Lung (tissue), 16 donors: Measurements from ENCODE around the gene UBE2V1. TPM values are rescaled to one million over a fixed set of nuclear protein-coding genes. Genes with fewer than 3 reads are reported as not detected.
"Not testable (repeated sequence)": the region's sequence is repeated elsewhere in the genome, so short reads cannot be mapped to it uniquely, and the experiment has no call there.

Experiments used
- ATAC-seq: fragments of 200-7000 bp; cut with Tn5 transposase; one replicate; pipeline ENCODE4 v1.9.1; 2020; ENCODE audit warnings: moderate number of reproducible peaks; ENCODE audit not compliant: insufficient read depth, low FRiP score
- DNase-seq, 3 donors: peaks; one replicate each; pipeline ENCODE4 v3.0.0-alpha.2; 2013 to 2017
- H3K27ac ChIP-seq, 2 donors: one replicate each; pipeline ENCODE4 v1.5.1; 2013; ENCODE audit warnings: mild to moderate bottlenecking in 2 of 2, moderate library complexity in 2 of 2, control low read depth in 1 of 2, inconsistent platforms in 1 of 2, low read depth in 1 of 2, low read length in 1 of 2
- H3K27me3 ChIP-seq, 3 donors: one replicate each; pipeline ENCODE4 v1.5.1; 2013; ENCODE audit warnings: low read length in 2 of 3; ENCODE audit not compliant: control insufficient read depth in 3 of 3, insufficient read depth in 3 of 3
- H3K36me3 ChIP-seq, 4 donors: one replicate each; pipeline ENCODE4 v1.5.1; 2013; ENCODE audit warnings: low read length in 4 of 4, mild to moderate bottlenecking in 1 of 4, moderate library complexity in 1 of 4; ENCODE audit not compliant: control insufficient read depth in 4 of 4, insufficient read depth in 4 of 4
- H3K4me1 ChIP-seq, 5 donors: one replicate each; pipeline ENCODE4 v1.5.1; 2013; ENCODE audit warnings: low read length in 5 of 5, mild to moderate bottlenecking in 2 of 5, moderate library complexity in 1 of 5; ENCODE audit not compliant: control insufficient read depth in 5 of 5, insufficient read depth in 5 of 5
- H3K4me3 ChIP-seq: one replicate; pipeline ENCODE4 v1.5.1; 2013; ENCODE audit warnings: mild to moderate bottlenecking, control low read depth, moderate library complexity
- H3K9ac ChIP-seq, 2 donors: one replicate each; pipeline ENCODE4 v1.5.1; 2013; ENCODE audit warnings: low read length in 2 of 2, control low read depth in 1 of 2; ENCODE audit not compliant: insufficient read depth in 1 of 2
- H3K9me3 ChIP-seq, 4 donors: one replicate each; pipeline ENCODE4 v1.5.1; 2013; ENCODE audit warnings: low read length in 3 of 4, mild to moderate bottlenecking in 1 of 4, moderate library complexity in 1 of 4; ENCODE audit not compliant: control insufficient read depth in 4 of 4, insufficient read depth in 3 of 4
- CTCF ChIP-seq: IDR thresholded peaks from 2 replicates; pipeline ENCODE4 v1.5.1; 2012; ENCODE audit warnings: mild to moderate bottlenecking; ENCODE audit errors: control extremely low read depth, extremely low read depth
- WGBS, 2 donors: extraction: QIAGEN DNeasy Blood & Tissue Kit; methylation state at CpG; one replicate each; pipeline ENCODE4 v1.1.7; 2013; 5-methylcytosine and 5-hydroxymethylcytosine counted together
- long read RNA-seq, 5 donors: transcript quantifications; one replicate each; lab custom pipeline, GENCODE V29; 2026
- polyA plus RNA-seq, 2 donors: library from polyadenylated mRNA; stranded (reverse); fragments of 200-250 nt; gene quantifications; one replicate each; pipeline ENCODE4 v1.2.1, GENCODE V29; 2013
- total RNA-seq, 2 donors: library from RNA; depleted of rRNA in 1 of 2; stranded (reverse); fragments of >200 nt in 1 of 2; gene quantifications; one replicate each; pipeline ENCODE4 v1.2.1, GENCODE V29; 2014 to 2021
- donor health status: control.
- donor health status: control.
- donor health status: Bipolar disorder and iron deficiency.
- donor health status: healthy.
- donor health status: DM: yes; HTN: yes; CAD: no.

UBE2V1 gene
- 100 to 1,000 TPM in 1 of 2 donors, 10 to 100 TPM in 1; 65.1 to 103 TPM for total RNA-seq
- polyA plus RNA-seq, result 10 to 100 TPM; 56.4 to 73.3 TPM
- long read RNA-seq, donor 1, transcript UBE2V1-211 (3 exons, 566 nt), result minor isoform, 6 of 80 reads
- long read RNA-seq, donor 1, transcript UBE2V1-203 (4 exons, 2,133 nt), result major isoform, 58 of 80 reads
- long read RNA-seq, donor 1, transcript UBE2V1-205 (3 exons, 1,983 nt), result minor isoform, 5 of 80 reads
- long read RNA-seq, donor 1, partial matches to known transcripts, result 11 of 80 reads
- long read RNA-seq, donor 1, other reads (novel, unspliced or antisense), result 0 of 80 reads
- long read RNA-seq, donor 2, transcript UBE2V1-203 (4 exons, 2,133 nt), result major isoform, 18 of 22 reads
- long read RNA-seq, donor 2, partial matches to known transcripts, result 0 of 22 reads
- long read RNA-seq, donor 2, other reads (novel, unspliced or antisense), result 0 of 22 reads
- long read RNA-seq, donor 3, transcript UBE2V1-203 (4 exons, 2,133 nt), result major isoform, 28 of 48 reads
- long read RNA-seq, donor 3, transcript UBE2V1-211 (3 exons, 566 nt), result minor isoform, 8 of 48 reads
- long read RNA-seq, donor 3, partial matches to known transcripts, result 8 of 48 reads
- long read RNA-seq, donor 3, other reads (novel, unspliced or antisense), result 0 of 48 reads
- long read RNA-seq, donor 4, transcript UBE2V1-211 (3 exons, 566 nt), result minor isoform, 6 of 50 reads
- long read RNA-seq, donor 4, transcript UBE2V1-203 (4 exons, 2,133 nt), result major isoform, 33 of 50 reads
- long read RNA-seq, donor 4, partial matches to known transcripts, result 5 of 50 reads
- long read RNA-seq, donor 4, other reads (novel, unspliced or antisense), result 0 of 50 reads
- long read RNA-seq, donor 5, transcript UBE2V1-203 (4 exons, 2,133 nt), result major isoform, 54 of 86 reads
- long read RNA-seq, donor 5, transcript UBE2V1-211 (3 exons, 566 nt), result minor isoform, 23 of 86 reads
- long read RNA-seq, donor 5, transcript UBE2V1-205 (3 exons, 1,983 nt), result minor isoform, 7 of 86 reads
- long read RNA-seq, donor 5, partial matches to known transcripts, result 0 of 86 reads
- long read RNA-seq, donor 5, other reads (novel, unspliced or antisense), result 0 of 86 reads

DNA sequence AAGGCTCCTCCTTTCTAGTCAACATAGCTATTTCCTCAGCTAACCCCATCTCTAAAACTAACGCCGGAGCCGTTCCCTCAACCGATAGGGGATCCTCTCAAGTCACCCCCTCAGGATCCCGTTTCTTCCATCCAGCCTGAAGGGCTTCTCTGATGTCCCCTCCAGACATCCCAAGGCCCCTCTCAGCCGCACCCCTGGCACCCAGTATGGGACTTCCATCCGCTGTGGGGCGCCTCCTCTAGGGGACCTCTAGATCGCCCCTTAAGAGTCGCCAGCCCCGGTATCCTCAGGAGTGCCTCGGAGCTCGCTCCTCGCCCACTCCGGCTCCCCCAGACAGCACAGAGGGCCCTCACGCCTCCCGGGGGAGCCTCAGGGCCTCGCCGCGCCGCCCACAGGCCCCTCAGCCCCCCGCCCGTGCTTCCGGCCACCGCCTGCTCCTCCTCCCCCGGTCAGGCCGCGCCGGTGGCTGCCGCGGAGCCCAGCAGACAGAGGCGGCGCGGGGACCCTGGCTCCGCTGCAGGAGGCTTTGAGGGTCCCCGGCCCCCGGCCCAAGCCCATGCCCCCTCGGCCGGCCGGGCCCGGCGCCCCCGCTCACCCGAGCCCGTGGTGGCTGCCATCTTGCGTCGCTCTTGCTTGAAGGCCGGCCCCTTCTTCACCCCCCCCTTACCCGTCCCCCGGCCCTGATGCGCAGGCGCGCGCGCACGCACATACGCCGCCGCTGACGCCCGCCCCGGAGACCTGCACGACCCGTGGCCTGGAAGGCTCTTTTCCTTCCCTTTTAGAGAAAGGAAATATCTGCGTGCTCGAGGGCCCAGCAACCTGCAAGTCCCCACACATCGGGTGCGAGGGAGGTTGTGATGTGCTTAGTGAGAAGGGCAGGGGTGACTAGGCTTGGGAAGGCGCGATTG, at the start of gene UBE2V1:
UBE2V1 (minus strand) TSS at position 639 of the 908 bp plus-strand sequence; CDS start at position 617, 22 bp downstream.
- H3K4me1 ChIP-seq, result peaks cover 11 to 45% (median 26%) of the 10 kb centered on the region in 5 donors
- ATAC-seq (peak; percentile 88), DNase-seq (peak; percentile 94 to 96 (median 95))
- H3K9me3 ChIP-seq, result no peaks in the 10 kb centered on the region
- peaks cover 0 to 5% (median 3%) of the 10 kb centered on the region in 4 donors for H3K36me3 ChIP-seq
- H3K27me3 ChIP-seq, result no peaks in the 10 kb centered on the region
- WGBS, 2 donors, result 1% methylated on average over 65 to 70 of the region's 70 CpGs
- peak within 1 kb of the TSS; percentile 64 for H3K4me3 ChIP-seq
- H3K27ac ChIP-seq, result peak within 1 kb of the TSS; percentile 92 to 97
- H3K9ac ChIP-seq, result peak within 1 kb of the TSS; percentile 93 to 98
- TF ChIP-seq CTCF, result no peak

- 82 to 88% methylated on average over 7 of the region's 7 CpGs for WGBS, 2 donors
- not testable (repeated sequence) for H3K9me3 ChIP-seq, ATAC-seq, H3K4me1 ChIP-seq, H3K36me3 ChIP-seq, H3K27ac ChIP-seq, H3K9ac ChIP-seq, H3K27me3 ChIP-seq, DNase-seq, H3K4me3 ChIP-seq
Measured at GRCh38 chr20:50161494-50161893, 48.5 kb upstream of the UBE2V1 start.

DNA sequence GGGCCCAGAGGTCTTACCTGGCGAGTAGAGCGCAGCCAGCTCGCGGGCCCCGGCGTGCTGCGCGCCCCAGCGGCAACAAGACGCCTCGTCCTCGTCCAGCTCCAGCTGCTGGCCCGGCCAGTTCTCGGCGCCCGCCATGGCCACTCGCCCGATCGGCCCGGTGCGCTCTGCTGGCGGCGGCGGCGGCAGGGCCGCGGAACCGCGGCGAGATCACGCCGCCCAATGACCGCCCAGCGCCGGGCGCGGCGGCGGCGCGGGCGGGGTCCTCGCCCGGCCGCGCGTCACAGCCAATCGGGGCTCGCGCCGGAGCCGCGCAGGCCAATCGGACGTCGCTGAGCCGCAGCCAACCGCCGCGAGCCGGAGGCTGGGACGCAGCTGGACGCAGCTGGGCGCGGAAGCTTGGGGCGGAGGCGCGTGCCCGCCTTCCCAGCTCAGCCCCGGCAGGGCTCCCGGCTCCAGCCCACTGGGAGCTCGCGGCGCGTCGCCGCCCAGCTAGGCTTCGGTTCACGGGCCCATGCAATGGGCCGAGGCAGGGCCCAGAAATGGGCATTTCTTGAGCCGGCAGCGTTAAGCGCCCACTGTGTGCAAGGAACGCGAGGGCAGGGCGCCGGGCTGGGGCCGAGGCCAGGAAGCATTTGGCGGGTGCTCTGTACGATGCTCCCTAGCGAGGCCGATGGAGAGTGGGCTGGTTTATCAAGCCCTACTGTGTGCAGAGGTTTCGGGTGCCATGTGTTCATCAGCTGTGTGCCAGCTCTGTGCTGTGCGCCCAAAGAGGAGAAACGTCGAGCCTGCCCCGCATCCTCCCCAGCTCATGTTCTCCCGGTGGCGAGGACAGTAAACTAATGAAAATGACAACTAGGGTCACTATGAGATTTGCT, 40.8 kb upstream of the UBE2V1 start, which contains the start of gene PEDS1:
PEDS1 (minus strand) TSS at position 224 of the 878 bp plus-strand sequence; CDS start at position 138, 86 bp downstream.
- Histone ChIP-seq H3K36me3 (peaks cover 0 to 9% (median 1%) of the 10 kb centered on the region in 4 donors), H3K9ac (peak within 1 kb of the TSS; percentile 69 to 87), H3K27me3 (no peaks in the 10 kb centered on the region), H3K4me3 (peak within 1 kb of the TSS; percentile 89), H3K4me1 (peaks cover 5 to 27% (median 12%) of the 10 kb centered on the region in 5 donors), H3K9me3 (no peaks in the 10 kb centered on the region), H3K27ac (peak within 1 kb of the TSS; percentile 88 to 97)
- ATAC-seq, result peak; percentile 90
- TF ChIP-seq CTCF, result no peak
- WGBS, 2 donors, result 3 to 5% methylated on average over 66 to 99 of the region's 99 CpGs
- DNase-seq, result peak; percentile 95 to 98 (median 96)
